SK-N-SH treated with all-trans-retinoic acid at 6 μM for 48 hours (cell line): Measurements from ENCODE around the gene ANXA3.

Experiments
- ATAC-seq: fragments of 200-7000 bp; cut with Tn5 transposase; 3 replicates; pipeline ENCODE4 v1.9.1; 2020; ENCODE audit warnings: mild to moderate bottlenecking, moderate library complexity
- ARNTL ChIP-seq: fragments of 450-650 bp; formaldehyde crosslinking; IDR thresholded peaks from 2 replicates; pipeline ENCODE4 v1.5.0; 2020; ENCODE audit warnings: low read depth, mild to moderate bottlenecking, moderate library complexity, borderline replicate concordance
- BACH2 ChIP-seq: fragments of 250-450 bp; sonication (Bioruptor Pico); IDR thresholded peaks from 2 replicates; pipeline ENCODE4 v1.9.0; 2021; ENCODE audit warnings: mild to moderate bottlenecking, borderline replicate concordance
- CREB5 ChIP-seq: fragments of 250-450 bp; sonication (Bioruptor Pico); IDR thresholded peaks from 2 replicates; pipeline ENCODE4 v1.5.1; 2020; ENCODE audit warnings: low read depth, mild to moderate bottlenecking, moderate library complexity
- CSDC2 ChIP-seq: fragments of 250-450 bp; sonication (Bioruptor Pico); IDR thresholded peaks from 2 replicates; pipeline ENCODE4 v1.5.0; 2020; ENCODE audit warnings: mild to moderate bottlenecking, moderate library complexity
- CSRNP3 ChIP-seq: fragments of 250-450 bp; sonication (Bioruptor Pico); IDR thresholded peaks from 2 replicates; pipeline ENCODE4 v1.5.1; 2021; ENCODE audit warnings: mild to moderate bottlenecking, moderate library complexity
- ESRRG ChIP-seq: fragments of 250-450 bp; sonication (Bioruptor Pico); IDR thresholded peaks from 2 replicates; pipeline ENCODE4 v1.6.1; 2021; ENCODE audit warnings: mild to moderate bottlenecking
- GLIS3 ChIP-seq: fragments of 250-450 bp; sonication (Bioruptor Pico); IDR thresholded peaks from 2 replicates; pipeline ENCODE4 v1.5.0; 2020; ENCODE audit warnings: mild to moderate bottlenecking, moderate library complexity
- ISL1 ChIP-seq: fragments of 250-450 bp; sonication (Bioruptor Pico); IDR thresholded peaks from 2 replicates; pipeline ENCODE4 v2.1.2; 2022; ENCODE audit warnings: mild to moderate bottlenecking, moderate library complexity
- OSR1 ChIP-seq: fragments of 250-450 bp; sonication (Bioruptor Pico); IDR thresholded peaks from 2 replicates; pipeline ENCODE4 v1.8.0; 2022; ENCODE audit warnings: moderate library complexity, mild to moderate bottlenecking, inconsistent platforms
- PATZ1 ChIP-seq: fragments of 250-450 bp; sonication (Bioruptor Pico); IDR thresholded peaks from 2 replicates; pipeline ENCODE4 v1.8.0; 2020; ENCODE audit warnings: mild to moderate bottlenecking, moderate library complexity, borderline replicate concordance
- POU6F1 ChIP-seq: fragments of 250-450 bp; sonication (Bioruptor Pico); IDR thresholded peaks from 2 replicates; pipeline ENCODE4 v1.8.0; 2021; ENCODE audit warnings: low read depth, mild to moderate bottlenecking, moderate library complexity, borderline replicate concordance
- RARB ChIP-seq: fragments of 250-450 bp; sonication (Bioruptor Pico); IDR thresholded peaks from 2 replicates; pipeline ENCODE4 v1.8.0; 2021; ENCODE audit warnings: mild to moderate bottlenecking, moderate library complexity
- SNAI2 ChIP-seq: fragments of 250-450 bp; sonication (Bioruptor Pico); IDR thresholded peaks from 2 replicates; pipeline ENCODE4 v1.5.0; 2020; ENCODE audit warnings: mild to moderate bottlenecking, moderate library complexity
- TCF4 ChIP-seq: fragments of 250-450 bp; sonication (Bioruptor Pico); IDR thresholded peaks from 2 replicates; pipeline ENCODE4 v1.8.0; 2021; ENCODE audit warnings: mild to moderate bottlenecking, moderate library complexity, borderline replicate concordance
- TOX ChIP-seq: fragments of 250-450 bp; sonication (Bioruptor Pico); IDR thresholded peaks from 2 replicates; pipeline ENCODE4 v1.8.0; 2021; ENCODE audit warnings: mild to moderate bottlenecking, moderate library complexity, borderline replicate concordance
- TSHZ2 ChIP-seq: fragments of 250-450 bp; sonication (Bioruptor Pico); IDR thresholded peaks from 2 replicates; pipeline ENCODE4 v1.5.0; 2020; ENCODE audit warnings: mild to moderate bottlenecking, moderate library complexity
- ZC3H10 ChIP-seq: fragments of 250-450 bp; sonication (Bioruptor Pico); IDR thresholded peaks from 2 replicates; pipeline ENCODE4 v1.5.1; 2021; ENCODE audit warnings: mild to moderate bottlenecking, moderate library complexity
- ZFP3 ChIP-seq: fragments of 250-450 bp; sonication (Bioruptor Pico); IDR thresholded peaks from 2 replicates; pipeline ENCODE4 v1.5.0; 2020; ENCODE audit warnings: mild to moderate bottlenecking, moderate library complexity
- ZFP30 ChIP-seq: fragments of 450-650 bp; formaldehyde crosslinking; IDR thresholded peaks from 2 replicates; pipeline ENCODE4 v1.5.0; 2022; ENCODE audit warnings: mild to moderate bottlenecking, moderate library complexity
- ZNF70 ChIP-seq: fragments of 450-650 bp; formaldehyde crosslinking; IDR thresholded peaks from 2 replicates; pipeline ENCODE4 v1.5.0; 2020; ENCODE audit warnings: mild to moderate bottlenecking, moderate library complexity
- ZNF8 ChIP-seq: fragments of 450-650 bp; formaldehyde crosslinking; IDR thresholded peaks from 2 replicates; pipeline ENCODE4 v1.5.0; 2020; ENCODE audit warnings: mild to moderate bottlenecking, moderate library complexity

Gene ANXA3

GRCh38 chr4:78527555-78527954, 24.0 kb upstream of the ANXA3 start (continued):
- no peak for TF ChIP-seq RARB (CRISPR knock-in tag)
- TF ChIP-seq ZNF8 (CRISPR knock-in tag) = no peak
- TF ChIP-seq ZC3H10 (CRISPR knock-in tag) = no peak
- no peak for TF ChIP-seq ISL1 (CRISPR knock-in tag)

GRCh38 chr4:78528327-78528726, 23.2 kb upstream of the ANXA3 start:
- ATAC-seq = peak; percentile 80
- TF ChIP-seq ZNF70 (CRISPR knock-in tag) (no peak), TSHZ2 (CRISPR knock-in tag) (no peak), CREB5 (CRISPR knock-in tag) (no peak; the same call in 1 of the 2 replicates), SNAI2 (CRISPR knock-in tag) (no peak), CSRNP3 (CRISPR knock-in tag) (no peak), ZC3H10 (CRISPR knock-in tag) (no peak), GLIS3 (no peak), ARNTL (no peak), ZFP30 (CRISPR knock-in tag) (no peak), POU6F1 (no peak), ZFP3 (CRISPR knock-in tag) (no peak), TCF4 (no peak), ESRRG (no peak), OSR1 (no peak)

- ATAC-seq = peak; percentile 42
Observed at GRCh38 chr4:78529569-78530209, 21.9 kb upstream of the ANXA3 start.

GRCh38 chr4:78532046-78532445, 19.5 kb upstream of the ANXA3 start:
- TF ChIP-seq CSDC2 (CRISPR knock-in tag) = no peak
- TF ChIP-seq ZFP3 (CRISPR knock-in tag) = no peak
- TF ChIP-seq ZC3H10 (CRISPR knock-in tag) = no peak
- no peak for TF ChIP-seq TCF4
- no peak for TF ChIP-seq PATZ1 (CRISPR knock-in tag)
- no peak for TF ChIP-seq POU6F1
- no peak for TF ChIP-seq OSR1
- TF ChIP-seq BACH2 (CRISPR knock-in tag) = no peak
- no peak for TF ChIP-seq ZFP30 (CRISPR knock-in tag)
- TF ChIP-seq, all 23 proteins: peak for 0
- ATAC-seq = no peak

More at GRCh38 chr4:78529569-78530209, 21.9 kb upstream of the ANXA3 start:
- TF ChIP-seq CSRNP3 (CRISPR knock-in tag) (no peak), TOX (no peak), ISL1 (CRISPR knock-in tag) (no peak), ZNF70 (CRISPR knock-in tag) (no peak), TCF4 (no peak), ZC3H10 (CRISPR knock-in tag) (no peak)
